A172 (cell line): ENCODE results near the gene SPHK1. TPM values are rescaled to one million over a fixed set of nuclear protein-coding genes. Genes with fewer than 3 reads are reported as not detected.

ENCODE experiments used
- DNase-seq: peaks from one replicate; pipeline ENCODE4 v3.0.0-alpha.2; 2015; ENCODE audit warnings: low spot score
- total RNA-seq: library from RNA; depleted of rRNA; stranded (reverse); fragments of >200 nt; shearing (Covaris generic); gene quantifications from 2 replicates; pipeline ENCODE4 v1.2.3, GENCODE V29; 2014; rRNA removed

Gene SPHK1
- total RNA-seq, 1 experiment from 2014 or later: 38.1 TPM

DNA sequence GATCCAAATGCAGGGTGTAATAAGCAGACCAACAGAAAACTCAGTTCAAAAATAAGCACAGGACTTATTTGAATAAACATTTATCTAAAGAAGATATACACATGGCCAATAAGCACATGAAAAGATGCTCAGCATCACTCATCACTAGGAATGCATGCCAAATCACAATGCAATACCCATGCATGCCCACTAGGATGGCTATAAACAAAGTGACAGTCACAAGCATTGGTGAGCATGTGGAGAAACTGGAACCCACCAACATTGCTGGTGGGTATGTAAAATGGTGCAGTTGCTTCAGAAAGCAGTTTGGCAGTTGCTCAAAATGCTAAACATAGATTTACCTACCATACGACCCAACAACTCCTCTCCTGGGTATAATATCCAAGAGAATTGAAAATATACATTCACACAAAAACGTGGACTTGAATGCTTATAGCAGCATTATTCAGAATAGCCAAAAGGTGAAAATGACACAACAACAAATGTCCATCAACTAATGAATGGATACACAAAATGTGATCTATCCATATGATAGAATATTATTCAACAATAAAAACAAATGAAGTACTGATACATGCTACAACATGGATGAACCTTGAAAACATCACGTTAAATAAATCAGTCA lies 48.4 kb downstream of the SPHK1 start:
- peak; percentile 45 for DNase-seq

DNA sequence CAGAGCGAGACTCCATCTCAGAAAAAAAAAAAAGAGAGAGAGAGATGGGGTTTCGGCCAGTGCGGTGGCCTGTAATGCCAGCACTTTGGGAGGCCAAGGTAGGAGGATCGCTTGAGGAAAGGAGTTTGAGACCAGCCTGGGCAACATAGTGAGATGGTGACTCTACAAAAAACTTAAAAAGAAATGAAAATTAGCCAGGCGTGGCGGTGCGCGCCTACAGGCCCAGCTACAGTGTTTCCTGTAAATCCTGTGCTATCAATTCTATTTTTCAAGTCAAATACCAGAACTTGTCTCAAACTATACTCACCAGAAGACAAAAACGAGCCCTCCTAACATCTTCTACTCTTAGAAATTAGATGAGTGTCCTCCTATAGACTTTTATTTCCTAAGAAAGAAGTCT lies 49.3 kb downstream of the SPHK1 start:
- DNase-seq: no peak

- no peak for DNase-seq
Measured at GRCh38 chr17:76434870-76435269, 50.5 kb downstream of the SPHK1 start.

DNA sequence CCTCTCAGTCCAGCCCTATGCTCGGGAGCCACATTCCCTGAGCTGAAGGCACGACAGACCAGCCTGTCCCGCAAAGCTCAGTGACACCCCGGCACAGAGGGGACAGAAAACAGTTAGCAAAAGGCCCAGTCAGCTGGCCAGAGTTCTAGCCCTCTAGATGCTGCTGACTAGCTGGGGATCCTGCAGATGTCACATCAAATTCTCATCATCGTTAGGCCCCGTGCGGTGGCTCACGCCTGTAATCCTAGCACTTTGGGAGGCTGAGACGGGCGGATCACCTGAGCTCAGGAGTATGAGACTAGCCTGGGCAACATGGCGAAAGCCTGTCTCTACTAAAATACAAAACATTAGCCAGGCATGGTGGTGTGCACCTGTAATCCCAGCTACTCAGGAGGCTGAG lies 51.3 kb downstream of the SPHK1 start:
- no peak for DNase-seq

Other genes with a start within 250 kb of the SPHK1 start
- not detected in 2 replicates for gene FOXJ1, start 243.4 kb upstream of the SPHK1 start, total RNA-seq
- gene RNF157, start 144.1 kb upstream of the SPHK1 start, total RNA-seq: 7.0 and 8.3 TPM in 2 replicates
- gene UBALD2, start 119.3 kb upstream of the SPHK1 start, total RNA-seq: 2.7 and 6.5 TPM in 2 replicates
- gene QRICH2, start 76.3 kb upstream of the SPHK1 start, total RNA-seq: 2.1 and 2.8 TPM in 2 replicates
- 33.8 and 49.7 TPM in 2 replicates for gene PRPSAP1, start 30.7 kb upstream of the SPHK1 start, total RNA-seq
- 11.4 and 19.4 TPM in 2 replicates for gene UBE2O, start 68.5 kb downstream of the SPHK1 start, total RNA-seq
- gene AANAT, start 83.0 kb downstream of the SPHK1 start, total RNA-seq: not detected in 2 replicates
- 36.2 and 54.9 TPM in 2 replicates for gene RHBDF2, start 116.8 kb downstream of the SPHK1 start, total RNA-seq
- 0.05 and 1.1 TPM in 2 replicates for gene CYGB, start 153.1 kb downstream of the SPHK1 start, total RNA-seq
- gene PRCD, start 155.4 kb downstream of the SPHK1 start, total RNA-seq: not detected in 2 replicates
- gene ST6GALNAC2, start 201.3 kb downstream of the SPHK1 start, total RNA-seq: 5.1 and 6.8 TPM in 2 replicates